Loucy (cell line): Measurements from ENCODE around the gene CATSPERD.

ENCODE experiments used
- H2AFZ ChIP-seq: fragments of 200-600 bp; sonication (generic); 2 replicates; pipeline ENCODE4 v1.6.0; 2016; ENCODE audit warnings: antibody characterized with exemption, mild to moderate bottlenecking, low read length, moderate library complexity
- H3F3A ChIP-seq: fragments of 200-600 bp; 2 replicates; pipeline ENCODE4 v1.6.0; 2016; ENCODE audit warnings: antibody characterized with exemption, low read depth, mild to moderate bottlenecking
- H3K27me3 ChIP-seq: fragments of 200-600 bp; sonication (generic); 2 replicates; pipeline ENCODE4 v1.6.1; 2014; ENCODE audit warnings: low read length, mild to moderate bottlenecking; ENCODE audit not compliant: insufficient read depth, poor library complexity, severe bottlenecking
- H3K36me3 ChIP-seq: fragments of 200-600 bp; sonication (generic); 2 replicates; pipeline ENCODE4 v1.6.1; 2016; ENCODE audit warnings: low read length; ENCODE audit not compliant: insufficient read depth
- H3K4me1 ChIP-seq: fragments of 200-600 bp; sonication (generic); 2 replicates; pipeline ENCODE4 v1.5.1; 2014; ENCODE audit warnings: low read length, mild to moderate bottlenecking; ENCODE audit not compliant: insufficient read depth, poor library complexity, severe bottlenecking
- H3K4me2 ChIP-seq: fragments of 200-600 bp; sonication (generic); 2 replicates; pipeline ENCODE4 v1.6.0; 2014; ENCODE audit warnings: antibody characterized with exemption, low read length, low read depth, mild to moderate bottlenecking; ENCODE audit not compliant: poor library complexity, severe bottlenecking
- H3K4me3 ChIP-seq: fragments of 200-600 bp; sonication (generic); 2 replicates; pipeline ENCODE4 v1.5.1; 2014; ENCODE audit warnings: low read length, mild to moderate bottlenecking, mixed read lengths; ENCODE audit not compliant: poor library complexity, severe bottlenecking
- H3K79me2 ChIP-seq: fragments of 200-600 bp; sonication (generic); 2 replicates; pipeline ENCODE4 v1.6.1; 2014; ENCODE audit warnings: low read length; ENCODE audit not compliant: insufficient read depth
- H3K9ac ChIP-seq: fragments of 200-600 bp; sonication (generic); 2 replicates; pipeline ENCODE4 v1.6.0; 2014; ENCODE audit warnings: mild to moderate bottlenecking, low read depth, low read length, moderate library complexity; ENCODE audit not compliant: poor library complexity, severe bottlenecking
- H3K9me2 ChIP-seq: fragments of 200-600 bp; sonication (generic); replicated peaks from 2 replicates; pipeline ENCODE4 v1.6.1; 2016; ENCODE audit warnings: low read depth, low read length, mixed read lengths
- H3K9me3 ChIP-seq: fragments of 200-600 bp; sonication (generic); 2 replicates; pipeline ENCODE4 v1.6.1; 2014; ENCODE audit warnings: mild to moderate bottlenecking, antibody characterized with exemption, low read length, low read depth; ENCODE audit not compliant: insufficient read depth
- H4K20me1 ChIP-seq: fragments of 200-600 bp; sonication (generic); 2 replicates; pipeline ENCODE4 v1.6.0; 2014; ENCODE audit warnings: antibody characterized with exemption, low read length, mild to moderate bottlenecking; ENCODE audit not compliant: insufficient read depth, poor library complexity, severe bottlenecking
- EZH2phosphoT487 ChIP-seq: fragments of 200-600 bp; IDR thresholded peaks from 2 replicates; pipeline ENCODE4 v1.6.1; 2018; ENCODE audit warnings: antibody characterized with exemption, mild to moderate bottlenecking, moderate library complexity, borderline replicate concordance
- TF ChIP-seq, protein P1 (sequence below): fragments of 200-600 bp; sonication (generic); conservative IDR thresholded peaks from 2 replicates; pipeline ENCODE4 v1.5.1; 2014; ENCODE audit warnings: mild to moderate bottlenecking, antibody characterized with exemption, low read length

Gene CATSPERD

DNA sequence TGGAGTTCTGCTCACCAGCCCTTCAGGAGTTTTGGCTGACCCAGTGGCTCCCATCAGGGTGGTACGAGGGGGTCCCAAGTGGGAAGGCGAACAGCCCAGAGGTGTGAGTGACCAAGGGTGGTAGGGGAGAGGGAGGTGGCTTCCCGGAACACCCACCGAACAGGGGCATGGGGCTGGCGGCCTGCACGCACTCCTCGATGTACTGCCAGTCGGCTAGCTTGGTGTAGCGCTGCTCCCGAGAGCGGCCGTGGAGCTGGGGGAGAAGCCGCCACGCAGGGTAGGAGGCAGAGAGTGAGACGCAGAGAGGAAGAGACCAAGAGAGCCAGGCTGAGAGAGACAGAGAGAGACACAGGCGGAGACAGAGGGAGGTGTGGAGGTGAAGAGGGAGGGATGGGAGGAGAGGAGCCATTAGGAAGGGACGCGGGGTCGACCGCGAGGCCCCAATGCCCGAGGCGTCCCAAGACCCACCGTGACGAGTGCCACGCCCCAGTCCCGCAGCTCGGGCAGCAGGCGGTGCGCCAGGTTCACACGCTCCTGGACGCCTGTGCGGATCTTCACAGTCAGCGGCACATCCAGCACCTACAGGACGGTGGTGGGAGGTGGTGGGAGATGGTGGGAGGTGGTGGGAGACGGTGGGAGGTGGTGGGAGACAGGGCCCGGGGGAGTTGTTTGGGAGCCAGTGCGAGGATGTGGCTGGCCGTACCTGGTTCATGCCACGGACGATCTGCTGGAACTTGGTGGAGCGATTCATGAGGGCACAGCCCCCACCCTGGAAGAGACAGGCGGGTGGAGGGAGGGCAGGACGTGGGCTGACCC, 66.4 kb downstream of the CATSPERD start:
- peaks cover 39% of the 10 kb centered on the region; the same call in 1 of the 2 replicates for H3K36me3 ChIP-seq
- H3K9me3 ChIP-seq: no peaks in the 10 kb centered on the region
- peaks cover 8% of the 10 kb centered on the region for H4K20me1 ChIP-seq
- peaks cover 21% of the 10 kb centered on the region; the same call in 1 of the 2 replicates for H3K79me2 ChIP-seq
- no peak overlapping the region for H2AFZ ChIP-seq
- H3K4me1 ChIP-seq: peaks cover 8% of the 10 kb centered on the region
- H3K4me3 ChIP-seq: no peak overlapping the region
- H3K9ac ChIP-seq: no peak overlapping the region
- no peaks in the 10 kb centered on the region for H3F3A ChIP-seq
- H3K9me2 ChIP-seq: no peaks in the 10 kb centered on the region
- H3K27me3 ChIP-seq: no peaks in the 10 kb centered on the region
- TF ChIP-seq EZH2phosphoT487: no peak
- TF ChIP-seq, protein P1, sequence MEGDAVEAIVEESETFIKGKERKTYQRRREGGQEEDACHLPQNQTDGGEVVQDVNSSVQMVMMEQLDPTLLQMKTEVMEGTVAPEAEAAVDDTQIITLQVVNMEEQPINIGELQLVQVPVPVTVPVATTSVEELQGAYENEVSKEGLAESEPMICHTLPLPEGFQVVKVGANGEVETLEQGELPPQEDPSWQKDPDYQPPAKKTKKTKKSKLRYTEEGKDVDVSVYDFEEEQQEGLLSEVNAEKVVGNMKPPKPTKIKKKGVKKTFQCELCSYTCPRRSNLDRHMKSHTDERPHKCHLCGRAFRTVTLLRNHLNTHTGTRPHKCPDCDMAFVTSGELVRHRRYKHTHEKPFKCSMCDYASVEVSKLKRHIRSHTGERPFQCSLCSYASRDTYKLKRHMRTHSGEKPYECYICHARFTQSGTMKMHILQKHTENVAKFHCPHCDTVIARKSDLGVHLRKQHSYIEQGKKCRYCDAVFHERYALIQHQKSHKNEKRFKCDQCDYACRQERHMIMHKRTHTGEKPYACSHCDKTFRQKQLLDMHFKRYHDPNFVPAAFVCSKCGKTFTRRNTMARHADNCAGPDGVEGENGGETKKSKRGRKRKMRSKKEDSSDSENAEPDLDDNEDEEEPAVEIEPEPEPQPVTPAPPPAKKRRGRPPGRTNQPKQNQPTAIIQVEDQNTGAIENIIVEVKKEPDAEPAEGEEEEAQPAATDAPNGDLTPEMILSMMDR: no peak
- no peak overlapping the region for H3K4me2 ChIP-seq

DNA sequence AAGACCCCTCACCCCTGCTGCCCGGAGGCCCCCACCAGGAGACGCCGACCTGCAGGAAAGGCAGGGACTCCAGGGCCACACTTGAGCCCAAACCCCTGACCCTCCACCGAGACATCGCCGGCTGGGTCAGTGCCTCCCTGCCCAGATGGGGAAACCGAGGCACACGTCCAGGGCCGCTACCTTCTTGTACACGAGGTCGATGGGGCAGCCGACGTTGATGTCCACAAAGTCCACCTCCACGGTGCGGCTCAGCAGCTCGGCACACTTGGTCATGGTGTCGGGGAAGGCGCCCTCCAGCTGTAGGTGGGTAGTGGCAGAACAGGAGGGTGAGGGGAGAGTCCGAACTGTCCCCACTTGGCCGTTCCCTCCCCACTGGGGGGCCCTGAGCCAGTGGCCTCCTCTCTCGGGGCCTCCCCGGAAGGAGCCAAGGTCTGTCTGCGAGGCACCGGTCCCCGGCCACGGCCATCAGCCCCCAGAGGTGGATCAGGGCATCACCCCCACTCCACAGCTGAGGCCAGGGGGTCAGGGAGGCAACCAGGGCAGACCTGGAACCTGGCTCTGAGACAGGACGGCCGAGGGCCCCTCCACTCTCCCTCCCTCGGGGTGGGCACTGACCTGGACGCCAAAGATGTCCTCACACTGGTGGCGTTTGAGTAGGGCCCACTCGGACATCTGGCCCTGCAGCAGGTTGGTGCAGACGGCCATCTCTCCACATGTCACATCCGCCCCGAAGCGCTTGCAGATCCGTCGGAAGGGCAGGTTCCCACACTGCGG, 67.2 kb downstream of the CATSPERD start:
- Histone ChIP-seq H3K4me1 (peaks cover 8% of the 10 kb centered on the region), H3K4me3 (no peak overlapping the region), H3F3A (no peaks in the 10 kb centered on the region), H2AFZ (no peak overlapping the region), H3K4me2 (no peak overlapping the region), H3K27me3 (no peaks in the 10 kb centered on the region), H3K36me3 (peaks cover 39% of the 10 kb centered on the region; the same call in 1 of the 2 replicates), H3K9me2 (no peaks in the 10 kb centered on the region), H3K9ac (no peak overlapping the region), H3K9me3 (no peaks in the 10 kb centered on the region), H4K20me1 (peaks cover 8% of the 10 kb centered on the region), H3K79me2 (peaks cover 21% of the 10 kb centered on the region; the same call in 1 of the 2 replicates)
- no peak for TF ChIP-seq EZH2phosphoT487
- TF ChIP-seq, protein P1: no peak

DNA sequence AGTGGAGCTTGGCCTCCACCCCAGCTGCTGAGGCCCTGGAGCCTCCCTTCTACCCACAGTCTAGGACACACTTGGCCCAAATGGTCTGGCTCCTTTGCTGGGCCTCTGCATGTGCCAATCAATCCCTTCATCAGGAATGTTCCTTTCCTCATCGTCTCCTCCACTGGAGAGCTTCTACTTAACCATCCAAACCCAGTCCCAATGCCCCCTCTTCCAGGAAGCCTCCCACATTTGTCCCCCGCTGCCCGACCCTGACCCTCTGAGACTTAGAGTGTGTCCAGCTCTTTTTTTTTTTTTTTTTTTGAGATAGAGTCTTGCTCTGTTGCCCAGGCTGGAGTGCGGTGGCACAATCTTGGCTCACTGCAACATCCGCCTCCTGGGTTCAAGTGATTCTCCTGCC, 68.0 kb downstream of the CATSPERD start:
- H3K4me1 ChIP-seq: peaks cover 8% of the 10 kb centered on the region
- no peak overlapping the region for H3K4me3 ChIP-seq
- H3K4me2 ChIP-seq: no peak overlapping the region
- H4K20me1 ChIP-seq: peaks cover 8% of the 10 kb centered on the region
- no peak overlapping the region for H2AFZ ChIP-seq
- no peak for TF ChIP-seq EZH2phosphoT487
- TF ChIP-seq, protein P1: no peak
- H3K27me3 ChIP-seq: no peaks in the 10 kb centered on the region
- H3K9me3 ChIP-seq: no peaks in the 10 kb centered on the region
- H3K9me2 ChIP-seq: no peaks in the 10 kb centered on the region
- no peaks in the 10 kb centered on the region for H3F3A ChIP-seq
- peaks cover 21% of the 10 kb centered on the region; the same call in 1 of the 2 replicates for H3K79me2 ChIP-seq
- no peak overlapping the region for H3K9ac ChIP-seq
- H3K36me3 ChIP-seq: peaks cover 39% of the 10 kb centered on the region; the same call in 1 of the 2 replicates
